ENCODE measurements around the gene KRT7.

Gene KRT7

GRCh38 chr12:52232674-52233461 lies at the start of gene KRT7:
Gene KRT7, plus strand, starts transcription at chr12:52233243. Its CDS starts 54 bp downstream, at chr12:52233297.
- DNase-seq (ENCODE audit: low read depth) = no peak

- DNase-seq (ENCODE audit: low read depth) = no peak
Measured at GRCh38 chr12:52183544-52183910, 49.5 kb upstream of the KRT7 start.

DNA sequence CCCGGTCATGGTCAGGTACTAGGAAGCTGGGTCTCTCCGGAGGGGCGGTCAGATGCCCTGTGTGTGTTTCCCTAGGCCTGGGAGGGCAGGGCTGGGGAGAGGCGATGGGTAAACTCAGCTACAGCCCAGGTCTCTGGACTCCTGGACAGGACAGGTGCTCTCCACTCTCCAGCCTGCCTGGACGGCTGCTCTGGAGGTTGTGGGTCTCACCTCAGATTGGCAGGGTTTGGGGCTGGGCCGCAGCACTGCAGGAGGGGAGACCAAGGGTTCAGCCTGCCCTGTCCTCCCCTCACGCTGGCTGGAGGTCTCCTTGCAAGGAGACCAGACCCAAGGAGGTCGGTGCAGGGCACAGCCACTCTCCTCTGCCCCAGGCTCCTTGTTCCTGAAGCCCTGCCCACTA lies 49.1 kb upstream of the KRT7 start:
- no peak for DNase-seq (ENCODE audit: low read depth)

GRCh38 chr12:52184813-52185212 lies 48.2 kb upstream of the KRT7 start:
- DNase-seq (ENCODE audit: low read depth) = no peak

DNA sequence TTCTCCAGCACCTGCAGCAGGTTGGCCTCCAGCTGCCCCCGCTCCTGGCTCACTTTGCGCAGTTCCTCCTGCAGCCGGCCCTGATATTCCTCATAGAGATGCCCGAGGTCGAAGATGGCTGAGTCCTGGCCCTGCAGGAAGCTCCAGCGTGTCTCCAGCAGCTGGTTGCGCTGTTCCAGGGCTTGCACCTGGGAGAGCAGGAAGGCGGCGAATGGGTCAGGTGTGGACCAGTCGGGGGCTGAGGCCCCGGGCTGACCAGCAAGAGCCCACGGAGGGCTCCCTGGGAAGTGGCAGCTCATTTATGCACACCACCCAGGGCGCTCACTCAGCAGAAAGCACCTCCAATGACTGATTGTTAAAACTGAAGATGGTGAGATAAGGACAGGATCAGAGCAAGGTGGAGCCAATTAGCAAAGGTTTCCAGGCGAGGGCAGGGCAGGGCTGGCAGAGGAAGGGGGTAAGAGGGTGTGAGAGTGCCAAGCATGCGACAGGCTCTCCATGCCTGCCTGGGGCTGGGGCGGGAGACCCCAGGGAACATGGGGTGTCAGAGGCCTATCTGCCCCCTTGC lies 47.6 kb upstream of the KRT7 start:
- DNase-seq (ENCODE audit: low read depth) = no peak

DNA sequence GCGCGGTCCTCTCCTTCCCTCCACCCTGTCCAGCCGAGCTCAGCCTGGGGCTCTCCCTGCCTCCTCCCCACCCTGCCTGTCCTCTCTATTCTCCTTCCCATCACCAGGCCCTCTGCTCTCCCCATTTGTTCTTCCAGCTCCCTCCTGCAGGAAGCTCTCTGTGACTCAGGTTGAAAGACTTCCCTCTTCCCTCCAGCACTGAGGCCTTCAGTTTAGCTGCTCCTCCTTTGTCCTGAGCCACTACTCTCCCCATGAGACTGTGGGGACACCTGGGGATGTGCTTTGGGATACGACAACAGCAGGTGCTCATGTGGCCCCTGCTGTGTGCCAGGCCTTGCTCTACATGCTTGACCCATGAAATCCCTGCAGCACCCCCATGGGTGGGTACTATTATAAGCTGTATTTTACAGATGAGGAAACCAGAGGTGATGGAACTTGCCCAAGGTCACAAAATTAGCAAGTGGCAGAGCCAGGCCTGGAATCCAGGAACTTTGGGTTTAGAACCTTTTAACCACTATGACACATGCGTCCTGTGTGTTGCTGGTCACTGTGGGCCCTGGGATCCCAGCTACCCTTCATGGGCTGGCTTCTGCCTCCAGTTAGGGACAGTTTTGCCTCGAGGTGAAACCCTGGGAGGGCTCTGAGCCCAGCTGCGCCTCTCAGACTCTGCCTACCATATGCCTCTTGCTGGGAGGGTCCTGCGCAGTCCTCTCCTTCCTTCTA lies 46.8 kb upstream of the KRT7 start:
- DNase-seq (ENCODE audit: low read depth) = no peak

GRCh38 chr12:52187206-52187605 lies 45.8 kb upstream of the KRT7 start:
- no peak for DNase-seq (ENCODE audit: low read depth)

- no peak for DNase-seq (ENCODE audit: low read depth)
Measured at GRCh38 chr12:52187640-52188039, 45.4 kb upstream of the KRT7 start.

DNA sequence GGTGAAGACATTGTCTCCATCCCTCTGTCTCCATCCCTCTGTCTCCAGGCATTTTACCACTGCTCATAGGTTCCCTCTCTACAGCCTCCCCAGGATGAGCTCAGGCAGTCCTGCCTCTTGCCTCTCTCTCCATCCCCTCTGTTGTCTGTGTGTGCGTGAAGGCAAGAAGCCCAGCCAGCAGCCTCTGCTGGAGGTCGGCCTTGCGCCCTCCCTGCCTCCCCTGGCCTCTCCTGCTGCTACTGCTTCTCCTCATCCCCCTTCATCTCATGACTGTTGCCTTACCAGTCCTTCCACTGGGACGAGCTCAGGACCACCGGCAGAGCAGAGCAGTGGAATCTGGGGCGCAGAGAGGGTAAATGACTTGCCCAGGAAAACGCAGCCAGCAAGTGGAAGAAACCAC lies 44.4 kb upstream of the KRT7 start:
- DNase-seq (ENCODE audit: low read depth) = no peak

DNA sequence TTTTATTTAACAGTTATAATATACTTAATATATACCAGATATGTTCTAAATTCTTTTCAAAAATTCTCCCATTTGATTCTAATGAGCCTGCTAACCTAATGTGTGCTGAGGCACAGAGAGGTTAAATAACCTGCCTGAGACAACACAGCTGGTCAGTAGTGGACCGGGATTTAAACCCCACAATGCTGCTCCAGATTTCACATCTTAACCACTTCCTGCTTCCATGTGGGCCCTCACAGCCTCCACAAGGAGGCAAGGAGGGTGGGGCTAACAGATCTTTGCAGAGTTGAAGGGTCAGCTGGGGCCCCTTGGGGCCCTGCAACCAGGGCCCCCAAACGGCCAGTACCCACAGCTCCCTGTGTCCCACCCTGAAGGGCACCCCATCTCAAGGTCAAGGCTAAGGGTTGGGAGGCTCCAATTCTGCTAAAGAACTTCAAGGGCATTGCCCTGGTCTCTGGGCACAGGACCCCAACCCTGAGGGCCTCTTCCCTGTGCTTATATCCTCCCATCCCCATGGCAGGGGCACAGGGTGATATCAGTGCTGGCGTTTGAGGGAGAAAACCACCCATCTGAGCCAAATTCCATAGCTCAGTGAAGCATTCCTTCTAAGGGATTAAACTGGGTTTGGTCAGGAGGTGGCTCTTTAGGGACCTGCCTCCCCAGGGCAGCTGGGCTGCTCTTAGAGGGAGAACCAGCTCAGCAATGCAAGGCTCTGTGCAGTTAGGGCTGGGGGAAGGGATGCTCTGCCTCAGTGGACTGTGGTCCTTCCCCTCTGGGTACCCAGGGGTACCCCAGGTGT lies 43.5 kb upstream of the KRT7 start:
- no peak for DNase-seq (ENCODE audit: low read depth)

DNA sequence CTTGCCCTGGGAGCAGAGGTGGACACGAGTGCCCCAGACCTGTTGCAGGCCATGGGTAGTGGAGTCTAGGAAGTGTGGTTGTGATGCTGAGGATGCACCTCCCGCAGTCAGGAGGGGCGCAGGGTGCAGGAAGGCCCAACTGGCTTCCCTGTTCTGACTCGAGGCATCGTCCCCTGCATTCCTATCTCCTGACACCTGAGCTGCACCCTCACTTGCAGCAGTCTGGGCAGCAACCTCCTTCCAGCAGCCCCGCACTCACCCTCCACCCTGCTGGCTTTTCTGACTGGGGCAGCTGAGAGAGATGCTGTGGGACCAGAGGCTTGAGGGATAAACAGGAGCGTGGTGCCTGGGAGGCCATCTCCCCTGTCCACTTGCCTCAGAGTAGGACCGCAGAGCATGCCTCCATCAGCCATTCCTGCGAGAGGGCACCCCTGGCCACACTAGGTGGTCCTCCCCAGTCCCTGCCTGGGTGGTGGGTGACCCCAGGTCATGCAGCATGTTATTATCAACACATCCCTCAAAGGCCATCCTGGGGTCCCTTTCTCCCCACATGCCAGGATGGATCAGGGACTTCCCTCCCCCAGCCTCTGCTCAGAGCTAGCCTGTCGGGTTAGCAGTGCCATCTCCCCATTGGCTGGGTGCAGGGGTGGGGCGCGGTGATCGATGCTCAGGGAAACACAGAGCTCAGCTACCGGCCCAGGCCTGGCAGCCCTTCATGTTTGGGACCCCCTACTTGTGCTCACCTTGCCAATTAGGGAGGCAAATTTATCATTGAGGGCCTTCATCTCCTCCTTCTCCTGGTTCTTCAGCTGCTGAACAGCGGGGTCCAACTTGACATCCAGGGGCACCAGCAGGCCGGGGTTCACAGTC lies 41.9 kb upstream of the KRT7 start:
- DNase-seq (ENCODE audit: low read depth) = no peak

- no peak for DNase-seq (ENCODE audit: low read depth)
Measured at GRCh38 chr12:52191841-52192791, 40.9 kb upstream of the KRT7 start, which contains the start of gene KRT80. Gene KRT80, minus strand, starts transcription at chr12:52192014. Its CDS starts 112 bp downstream, at chr12:52191902.

- no peak for DNase-seq (ENCODE audit: low read depth)
Measured at GRCh38 chr12:52193532-52193931, 39.5 kb upstream of the KRT7 start.

DNA sequence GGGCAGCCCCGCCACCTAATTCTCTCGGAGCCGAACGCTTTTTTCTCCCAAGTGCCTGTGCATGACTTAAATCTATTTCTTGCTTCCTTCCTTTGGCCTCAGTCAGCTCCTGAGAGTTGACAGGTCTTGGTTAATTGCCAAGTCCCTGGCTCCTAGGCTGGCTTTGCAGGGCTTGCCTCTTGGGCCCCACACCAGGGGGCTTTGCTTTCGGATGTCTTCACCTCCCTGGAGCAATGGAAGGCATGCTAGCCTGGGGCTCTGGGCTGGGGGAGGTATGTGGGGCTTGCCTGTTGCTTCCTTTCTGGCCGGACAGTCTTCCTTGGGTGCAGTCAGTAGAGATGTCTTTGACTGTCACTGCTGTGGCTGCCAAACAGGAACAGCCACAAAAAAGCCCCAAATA lies 39.1 kb upstream of the KRT7 start:
- DNase-seq (ENCODE audit: low read depth) = no peak

GRCh38 chr12:52195065-52195730 lies 37.8 kb upstream of the KRT7 start:
- DNase-seq (ENCODE audit: low read depth) = no peak

DNA sequence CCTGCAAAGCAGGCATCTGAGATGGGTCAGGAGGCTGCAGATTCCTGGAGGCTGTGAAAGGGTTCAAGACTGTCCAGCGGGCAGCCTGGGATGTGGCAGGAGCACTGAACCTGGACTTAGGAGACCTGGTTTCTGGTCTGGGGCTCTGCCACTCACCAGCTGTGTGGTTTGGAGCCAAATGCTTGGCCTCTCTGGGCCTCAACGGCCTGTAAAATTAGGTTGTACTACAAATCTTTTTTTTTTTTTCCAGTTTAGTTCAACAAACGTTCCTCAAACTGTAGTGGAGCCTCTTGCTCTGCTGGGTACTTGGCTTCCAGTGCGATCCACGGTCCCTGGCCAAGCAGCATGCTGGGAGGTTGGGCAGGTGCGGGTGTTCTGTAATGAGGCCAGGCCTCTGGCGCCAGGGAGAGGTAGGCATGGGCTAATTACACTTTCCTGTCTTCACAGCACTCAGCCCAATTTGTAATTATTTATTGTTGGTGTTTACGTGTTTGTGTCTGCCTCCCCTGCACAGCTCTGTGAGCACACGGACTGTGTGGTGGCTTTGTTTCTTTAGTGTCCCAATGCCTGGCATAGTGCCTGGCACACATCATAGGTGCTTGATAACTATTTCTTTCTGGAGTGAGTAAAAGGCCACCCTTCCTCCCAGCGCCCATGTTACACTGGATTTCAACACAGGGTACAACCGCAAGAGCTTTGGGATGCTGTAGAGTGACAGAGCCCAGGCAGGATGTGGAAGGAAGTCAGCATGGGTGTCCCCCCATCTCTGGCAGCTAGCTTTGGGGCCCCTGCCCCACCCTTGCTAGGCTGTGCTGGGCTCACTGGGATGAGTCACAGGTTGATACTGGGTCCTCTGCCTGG lies 35.4 kb upstream of the KRT7 start:
- no peak for DNase-seq (ENCODE audit: low read depth)

DNA sequence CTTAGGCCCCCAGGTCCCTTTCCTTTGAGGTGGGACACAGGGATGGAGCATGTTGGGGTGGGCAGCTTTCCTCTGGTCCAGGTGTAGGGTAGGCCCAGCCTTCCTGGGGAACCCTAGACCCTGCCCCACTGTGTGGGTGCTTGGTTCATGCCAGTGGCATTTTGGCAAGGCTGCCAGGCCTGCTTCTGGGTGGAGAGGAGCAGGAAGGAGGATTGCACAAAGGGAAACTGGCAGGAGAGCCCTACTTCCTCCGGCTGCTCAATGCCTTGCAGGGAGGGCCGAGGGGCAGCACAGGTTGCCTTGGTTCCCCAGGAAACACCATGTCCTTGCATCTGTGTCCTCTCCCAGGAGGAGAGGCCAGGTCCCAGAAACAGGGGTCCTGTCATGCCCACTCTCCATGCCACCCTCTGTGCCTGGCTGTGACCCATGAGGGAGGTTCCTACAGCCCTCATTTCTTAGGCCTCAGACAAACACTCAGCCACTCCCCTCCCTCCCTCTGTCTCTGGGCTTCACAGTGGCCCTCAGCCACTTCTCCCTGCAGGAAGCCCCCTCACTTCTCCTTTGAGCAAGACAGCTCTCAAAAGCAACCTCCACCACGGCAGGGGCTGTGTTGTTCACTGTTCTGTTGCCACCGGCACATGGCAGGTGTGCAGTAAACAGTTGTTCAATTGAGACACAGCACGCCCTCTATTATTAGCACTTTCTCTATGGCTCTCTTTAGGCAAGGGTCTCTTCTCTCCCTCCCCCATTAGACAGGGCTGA lies 34.4 kb upstream of the KRT7 start:
- DNase-seq (ENCODE audit: low read depth) = no peak
